K562 (cell line): Measurements from ENCODE around the gene CLHC1. TPM values are rescaled to one million over a fixed set of nuclear protein-coding genes. Genes with fewer than 3 reads are reported as not detected.
A peak's percentile ranks its signal among the peaks of the same experiment; 100 is the strongest.
"Not testable (repeated sequence)": the region's sequence is repeated elsewhere in the genome, so short reads cannot be mapped to it uniquely, and the experiment has no call there.

Experiments used
- ATAC-seq: fragments of 200-7000 bp; cut with Tn5 transposase; 3 replicates; pipeline ENCODE4 v1.9.1; 2020; ENCODE audit warnings: moderate library complexity
- BruUV-seq: library from RNA; stranded (reverse); fragments of 400-500 nt; replicated peaks from 2 replicates; lab custom pipeline; 2021; lab: Mats Ljungman, UMichigan
- CTCF ChIA-PET: fragments of 300-600 bp; formaldehyde crosslinking; extraction: SDS; loops from one replicate; lab custom pipeline; 2021; ENCODE audit warnings: low intra/inter-chr PET ratio; lab: Yijun Ruan, JAX
- POLR2A ChIA-PET: fragments of 300-600, 350-650 bp; sonication (Branson Sonifier 250); formaldehyde crosslinking; extraction: SDS; loops from one replicate; lab custom pipeline; 2021; ENCODE audit warnings: antibody characterized with exemption, inconsistent platforms; lab: Yijun Ruan, JAX
- DNase-seq, 4 experiments: peaks; one replicate each; pipeline versions ENCODE4 v3.0.0 to v3.0.0-alpha.2; 2011 to 2018; ENCODE audit warnings: low spot score in 3 of 4, mixed read lengths in 3 of 4; ENCODE audit errors: extremely low read depth in 1 of 4
- FAIRE-seq: peaks from 2 replicates; lab custom pipeline; 2011; peaks lifted over from hg19 to GRCh38; lab: Jason Lieb, UNC
- H2AFZ ChIP-seq: 2 replicates; pipeline ENCODE4 v1.6.0; 2011; ENCODE audit warnings: low read depth, low read length, control low read depth, inconsistent platforms
- H3K27ac ChIP-seq: fragments of 200-600 bp; 3 replicates; pipeline ENCODE4 v1.8.0; 2011; ENCODE audit warnings: low read depth, mild to moderate bottlenecking, control low read depth, inconsistent platforms, low read length, moderate library complexity, mixed read lengths; ENCODE audit errors: extremely low read depth
- H3K27me3 ChIP-seq, 2 experiments: fragments of 300-600 bp in 1 of 2; 2 replicates in 1 of 2; 3 replicates in 1 of 2; pipeline versions ENCODE4 v1.6.0 to v1.8.0; 2011; ENCODE audit warnings: inconsistent platforms in 2 of 2, low read length in 2 of 2, mild to moderate bottlenecking in 1 of 2, mixed read lengths in 1 of 2, moderate library complexity in 1 of 2; ENCODE audit not compliant: control insufficient read depth in 2 of 2, insufficient read depth in 2 of 2
- H3K36me3 ChIP-seq: fragments of 300-600 bp; 3 replicates; pipeline ENCODE4 v1.8.0; 2011; ENCODE audit warnings: mild to moderate bottlenecking, low read length, inconsistent platforms; ENCODE audit not compliant: control insufficient read depth, insufficient read depth
- H3K4me1 ChIP-seq, 2 experiments: fragments of 200-600 bp in 1 of 2; replicated peaks in 1 of 2; 2 replicates in 1 of 2; 3 replicates in 1 of 2; pipeline versions ENCODE4 v1.5.1 to v1.8.0; 2011; ENCODE audit warnings: inconsistent platforms in 2 of 2, low read length in 2 of 2, mild to moderate bottlenecking in 1 of 2, mixed read lengths in 1 of 2, moderate library complexity in 1 of 2; ENCODE audit not compliant: control insufficient read depth in 2 of 2, insufficient read depth in 2 of 2
- H3K4me2 ChIP-seq: 2 replicates; pipeline ENCODE4 v1.6.1; 2011; ENCODE audit warnings: low read length, control low read depth, inconsistent platforms, mixed read lengths; ENCODE audit not compliant: insufficient read depth
- H3K4me3 ChIP-seq: fragments of 200-600 bp; sonication (generic), shearing (Covaris generic); 2 replicates; pipeline ENCODE4 v1.5.1; 2016; ENCODE audit warnings: control low read depth, inconsistent platforms
- H3K79me2 ChIP-seq: fragments of 200-600 bp; 3 replicates; pipeline ENCODE4 v1.8.0; 2011; ENCODE audit warnings: low read length, inconsistent platforms; ENCODE audit not compliant: control insufficient read depth, insufficient read depth
- H3K9ac ChIP-seq, 2 experiments: 2 replicates each; pipeline versions ENCODE4 v1.6.0 to v1.6.1; 2011; ENCODE audit warnings: low read depth in 2 of 2, low read length in 2 of 2, control low read depth in 1 of 2, inconsistent platforms in 1 of 2, mild to moderate bottlenecking in 1 of 2, mixed read lengths in 1 of 2; ENCODE audit not compliant: insufficient read depth in 1 of 2
- H3K9me1 ChIP-seq: one replicate; pipeline ENCODE4 v1.6.0; 2011; ENCODE audit warnings: inconsistent platforms, mild to moderate bottlenecking, low read length, moderate library complexity; ENCODE audit not compliant: control insufficient read depth, insufficient read depth
- H3K9me3 ChIP-seq: replicated peaks from 2 replicates; pipeline ENCODE4 v1.5.1; 2011; ENCODE audit warnings: low read depth, low read length, inconsistent platforms; ENCODE audit not compliant: control insufficient read depth, insufficient read depth
- H4K20me1 ChIP-seq: replicated peaks from 2 replicates; pipeline ENCODE4 v1.6.1; 2011; ENCODE audit warnings: low read length, inconsistent platforms, mixed read lengths; ENCODE audit not compliant: control insufficient read depth, insufficient read depth
- ADNP ChIP-seq: fragments of 200-800 bp; sonication (Bioruptor generic); IDR thresholded peaks from 2 replicates; pipeline ENCODE4 v1.6.1; 2016; ENCODE audit warnings: missing genetic modification characterization, missing compliant biosample characterization
- BCOR ChIP-seq: fragments of 450-650 bp; IDR thresholded peaks from 2 replicates; pipeline ENCODE4 v1.6.1; 2016
- CBX3 ChIP-seq, 2 experiments: IDR thresholded peaks; 1 replicate in 1 of 2; 2 replicates in 1 of 2; pipeline ENCODE4 v1.6.1; 2012; ENCODE audit warnings: inconsistent platforms in 2 of 2, low read length in 2 of 2, borderline replicate concordance in 1 of 2, control low read depth in 1 of 2
- CC2D1A ChIP-seq: fragments of 450-650 bp; IDR thresholded peaks from 2 replicates; pipeline ENCODE4 v1.6.1; 2017; ENCODE audit warnings: mild to moderate bottlenecking
- HDAC2 ChIP-seq: fragments of 450-650 bp; IDR thresholded peaks from 2 replicates; pipeline ENCODE4 v1.6.1; 2016; ENCODE audit warnings: mild to moderate bottlenecking
- KDM1A ChIP-seq, 2 experiments: fragments of 450-650 bp; IDR thresholded peaks; 2 replicates each; pipeline ENCODE4 v1.6.1; 2016; ENCODE audit warnings: mild to moderate bottlenecking in 2 of 2
- PHF20 ChIP-seq: fragments of 450-650 bp; IDR thresholded peaks from 2 replicates; pipeline ENCODE4 v1.6.1; 2018; ENCODE audit not compliant: partially characterized antibody
- RBM25 ChIP-seq: fragments of 200-400 bp; formaldehyde crosslinking; IDR thresholded peaks from 2 replicates; pipeline ENCODE4 v1.6.1; 2018; ENCODE audit warnings: low read length, low read depth, moderate library complexity; ENCODE audit not compliant: severe bottlenecking
- SP1 ChIP-seq: sonication (generic); formaldehyde crosslinking; IDR thresholded peaks from 2 replicates; pipeline ENCODE4 v1.8.1; 2022; ENCODE audit warnings: mild to moderate bottlenecking, missing genetic modification reagents
- ZNF140 ChIP-seq: fragments of 250-450 bp; sonication (Bioruptor Pico); IDR thresholded peaks from 2 replicates; pipeline ENCODE4 v1.8.0; 2021; ENCODE audit warnings: moderate library complexity, mild to moderate bottlenecking, inconsistent platforms
- ZNF146 ChIP-seq: IDR thresholded peaks from one replicate; pipeline ENCODE4 v1.6.1; 2018; ENCODE audit warnings: missing compliant biosample characterization; ENCODE audit not compliant: unreplicated experiment
- WGBS: fragments of 100-300 bp; shearing (Covaris generic); methylation state at CpG from one replicate; pipeline ENCODE4 v1.1.6; 2016; ENCODE audit warnings: low coverage, mixed read lengths; ENCODE audit not compliant: insufficient coverage; ENCODE audit errors: missing lambda C conversion rate; 5-methylcytosine and 5-hydroxymethylcytosine counted together
- in situ Hi-C: fragments of 300-500 bp; cut with MboI; formaldehyde crosslinking; loops from 4 replicates; pipeline ENCODE4 v1.15.0; 2018; ENCODE audit warnings: inconsistent platforms, mixed read lengths
- intact Hi-C: fragments of 100-400 bp; cut with micrococcal nuclease; formaldehyde crosslinking; loops from 2 replicates; pipeline ENCODE4 v1.14.2; 2022
- polyA plus RNA-seq, 8 experiments: library from polyadenylated mRNA; depleted of rRNA in 4 of 8; stranded (reverse) in 5 of 8; unstranded in 3 of 8; fragments of >200 nt; fragmentation: Nextera tagmentation in 2 of 8; fragmentation: Illumina TruSeq in 1 of 8; extraction: Ambion mirVana in 2 of 8; extraction: Trizol in 1 of 8; gene quantifications; 2 replicates each; pipeline versions ENCODE4 v1.2.1 to v1.2.3, GENCODE V29; 2011 to 2014; ENCODE audit warnings: inconsistent platforms in 1 of 8, missing spikeins in 1 of 8
- total RNA-seq, 7 experiments: library from RNA; depleted of rRNA in 6 of 7; stranded (reverse); fragments of >200 nt in 6 of 7; fragmentation: Illumina TruSeq in 2 of 7; extraction: Trizol in 2 of 7; gene quantifications; 2 replicates each; pipeline versions ENCODE4 v1.2.1 to v1.2.3, GENCODE V29; 2011 to 2021; ENCODE audit warnings: low replicate concordance in 1 of 7
- TF ChIP-seq, protein P1 (sequence below): fragments of 450-650 bp; IDR thresholded peaks from 2 replicates; pipeline ENCODE4 v1.6.1; 2016; ENCODE audit warnings: mild to moderate bottlenecking

The CLHC1 gene
- total and polyA plus RNA-seq, 9 of the 15 experiments (the other 6 are each of a cell fraction or from before 2014, with no cell fraction given): 3.7 to 14.3 (median 8.6) TPM

DNA sequence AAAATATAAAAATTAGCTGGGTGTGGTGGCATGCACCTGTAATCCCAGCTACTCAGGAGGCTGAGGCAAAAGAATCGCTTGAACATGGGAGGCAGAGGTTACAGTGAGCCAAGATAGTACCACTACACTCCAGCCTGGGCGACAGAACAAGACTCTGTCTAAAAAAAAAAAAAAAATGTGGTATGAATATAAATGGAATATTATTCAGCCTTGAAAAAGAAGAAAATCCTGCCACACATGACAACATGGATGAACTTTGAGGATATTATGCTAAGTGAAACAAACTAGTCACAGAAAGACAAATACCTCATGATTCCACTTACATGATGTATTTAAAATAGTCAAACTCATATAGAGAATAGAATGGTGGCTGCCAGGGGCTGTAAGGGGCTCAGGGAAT lies 88.4 kb downstream of the CLHC1 start:
- ATAC-seq, H3K4me3 ChIP-seq, H3K9me3 ChIP-seq, H3K9ac ChIP-seq, H3K27me3 ChIP-seq, FAIRE-seq, H3K27ac ChIP-seq, POLR2A ChIA-PET, H3K36me3 ChIP-seq, CTCF ChIA-PET, in situ Hi-C loops, H3K79me2 ChIP-seq, H2AFZ ChIP-seq, H3K4me2 ChIP-seq, DNase-seq, H4K20me1 ChIP-seq, BruUV-seq, H3K9me1 ChIP-seq: not testable (repeated sequence)
- peaks cover 24 to 44% of the 10 kb centered on the region in 2 experiments for H3K4me1 ChIP-seq
- intact Hi-C loops: loop anchor here (5.0 kb wide), 1 partner anchor 36 kb away; no protein-coding TSS in a partner anchor
- 69% methylated on average over 2 of the region's 2 CpGs for WGBS
- peak; percentile 96 for TF ChIP-seq BCOR
- peak; percentile 82 for TF ChIP-seq ADNP (tag)
- peak; percentile 46 to 53; a peak in 1 of 4 replicates for TF ChIP-seq KDM1A (IDR thresholded peaks at IDR 0.05)
- TF ChIP-seq PHF20: peak; percentile 12
- peak; percentile 39; the same call in 1 of the 2 replicates for TF ChIP-seq HDAC2
- TF ChIP-seq, protein P1, sequence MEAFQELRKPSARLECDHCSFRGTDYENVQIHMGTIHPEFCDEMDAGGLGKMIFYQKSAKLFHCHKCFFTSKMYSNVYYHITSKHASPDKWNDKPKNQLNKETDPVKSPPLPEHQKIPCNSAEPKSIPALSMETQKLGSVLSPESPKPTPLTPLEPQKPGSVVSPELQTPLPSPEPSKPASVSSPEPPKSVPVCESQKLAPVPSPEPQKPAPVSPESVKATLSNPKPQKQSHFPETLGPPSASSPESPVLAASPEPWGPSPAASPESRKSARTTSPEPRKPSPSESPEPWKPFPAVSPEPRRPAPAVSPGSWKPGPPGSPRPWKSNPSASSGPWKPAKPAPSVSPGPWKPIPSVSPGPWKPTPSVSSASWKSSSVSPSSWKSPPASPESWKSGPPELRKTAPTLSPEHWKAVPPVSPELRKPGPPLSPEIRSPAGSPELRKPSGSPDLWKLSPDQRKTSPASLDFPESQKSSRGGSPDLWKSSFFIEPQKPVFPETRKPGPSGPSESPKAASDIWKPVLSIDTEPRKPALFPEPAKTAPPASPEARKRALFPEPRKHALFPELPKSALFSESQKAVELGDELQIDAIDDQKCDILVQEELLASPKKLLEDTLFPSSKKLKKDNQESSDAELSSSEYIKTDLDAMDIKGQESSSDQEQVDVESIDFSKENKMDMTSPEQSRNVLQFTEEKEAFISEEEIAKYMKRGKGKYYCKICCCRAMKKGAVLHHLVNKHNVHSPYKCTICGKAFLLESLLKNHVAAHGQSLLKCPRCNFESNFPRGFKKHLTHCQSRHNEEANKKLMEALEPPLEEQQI: peak; percentile 49; the same call in 1 of the 2 replicates
- TF ChIP-seq ZNF146: peak; percentile 98
- TF ChIP-seq CBX3 (IDR thresholded peaks at IDR 0.05; ENCODE audit: borderline replicate concordance in 1 of 2, low read length in 2 of 2): 0 out of 3 replicates have a peak, but pooled peaks of 1 of the 2 experiments have one; percentile 34
- TF ChIP-seq SP1 (CRISPR knock-in tag): 0 out of 2 replicates have a peak, but pooled peaks have one; percentile 14
- 0 out of 2 replicates have a peak, but pooled peaks have one; percentile 8 for TF ChIP-seq CC2D1A
- peak; percentile 84 for TF ChIP-seq RBM25
- 0 out of 2 replicates have a peak, but pooled peaks have one; percentile 23 for TF ChIP-seq ZNF140 (CRISPR knock-in tag)
